Upper lobe of left lung (tissue), 4 donors: ENCODE results near the gene NOTCH3.

Experiments
- CTCF ChIP-seq, 6 experiments: fragments of 450-650 bp in 4 of 6; fragments of 200-600 bp in 2 of 6; sonication (generic) in 2 of 6; IDR thresholded peaks; one replicate each; pipeline ENCODE4 v1.5.1; 2016 to 2019; ENCODE audit warnings: antibody characterized with exemption in 6 of 6
- POLR2AphosphoS5 ChIP-seq, 2 donors: sonication (generic); formaldehyde crosslinking; IDR thresholded peaks; one replicate each; pipeline ENCODE4 v1.5.1; 2017; ENCODE audit warnings: antibody characterized with exemption in 2 of 2

- TF ChIP-seq CTCF (IDR thresholded peaks at IDR 0.05) (no peak), POLR2AphosphoS5 (IDR thresholded peaks at IDR 0.05) (no peak)
Observed at GRCh38 chr19:15110418-15110815, 90.4 kb downstream of the NOTCH3 start.
